ENCODE results near the gene PLA2G2C.
"Not testable (repeated sequence)": the region's sequence is repeated elsewhere in the genome, so short reads cannot be mapped to it uniquely, and the experiment has no call there.

DNA sequence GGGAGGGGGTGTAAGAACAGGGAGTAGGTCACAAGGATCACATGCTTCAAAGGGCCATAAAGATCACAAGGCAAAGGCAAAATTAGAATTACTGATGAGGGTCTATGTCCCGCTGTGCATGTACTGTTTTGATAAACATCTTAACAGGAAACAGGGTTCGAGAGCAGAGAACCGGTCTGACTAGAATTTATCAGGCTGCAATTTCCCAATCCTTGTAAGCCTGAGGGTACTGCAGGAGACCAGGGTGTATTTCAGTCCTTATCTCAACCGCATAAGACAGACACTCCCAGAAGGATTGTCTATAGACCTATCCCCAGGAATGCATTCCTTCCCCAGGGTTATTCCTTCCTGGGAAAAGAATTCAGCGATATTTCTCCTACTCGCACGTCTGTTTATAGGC lies 46.2 kb upstream of the PLA2G2C start:
- not testable (repeated sequence) for TF ChIP-seq POLR2AphosphoS5 (IDR thresholded peaks at IDR 0.05)
- TF ChIP-seq, protein P1, sequence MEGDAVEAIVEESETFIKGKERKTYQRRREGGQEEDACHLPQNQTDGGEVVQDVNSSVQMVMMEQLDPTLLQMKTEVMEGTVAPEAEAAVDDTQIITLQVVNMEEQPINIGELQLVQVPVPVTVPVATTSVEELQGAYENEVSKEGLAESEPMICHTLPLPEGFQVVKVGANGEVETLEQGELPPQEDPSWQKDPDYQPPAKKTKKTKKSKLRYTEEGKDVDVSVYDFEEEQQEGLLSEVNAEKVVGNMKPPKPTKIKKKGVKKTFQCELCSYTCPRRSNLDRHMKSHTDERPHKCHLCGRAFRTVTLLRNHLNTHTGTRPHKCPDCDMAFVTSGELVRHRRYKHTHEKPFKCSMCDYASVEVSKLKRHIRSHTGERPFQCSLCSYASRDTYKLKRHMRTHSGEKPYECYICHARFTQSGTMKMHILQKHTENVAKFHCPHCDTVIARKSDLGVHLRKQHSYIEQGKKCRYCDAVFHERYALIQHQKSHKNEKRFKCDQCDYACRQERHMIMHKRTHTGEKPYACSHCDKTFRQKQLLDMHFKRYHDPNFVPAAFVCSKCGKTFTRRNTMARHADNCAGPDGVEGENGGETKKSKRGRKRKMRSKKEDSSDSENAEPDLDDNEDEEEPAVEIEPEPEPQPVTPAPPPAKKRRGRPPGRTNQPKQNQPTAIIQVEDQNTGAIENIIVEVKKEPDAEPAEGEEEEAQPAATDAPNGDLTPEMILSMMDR (IDR thresholded peaks at IDR 0.05): not testable (repeated sequence)
